Smooth muscle cell (in vitro differentiated cells): ENCODE results near the gene RABGAP1L. TPM values are rescaled to one million over a fixed set of nuclear protein-coding genes. Genes with fewer than 3 reads are reported as not detected.

ENCODE experiments used
- DNase-seq: peaks from one replicate; lab custom pipeline; 2025; ENCODE audit not compliant: unreplicated experiment; lab: John Stamatoyannopoulos, UW
- H2AFZ ChIP-seq: fragments of 200-600 bp; sonication (generic); 2 replicates; pipeline ENCODE4 v1.6.0; 2016; ENCODE audit warnings: antibody characterized with exemption, low read depth, mild to moderate bottlenecking
- H3F3A ChIP-seq: fragments of 200-600 bp; sonication (generic); 2 replicates; pipeline ENCODE4 v1.6.0; 2017; ENCODE audit warnings: antibody characterized with exemption, low read depth
- H3K27ac ChIP-seq: fragments of 200-600 bp; sonication (generic); 2 replicates; pipeline ENCODE4 v1.5.1; 2016; ENCODE audit warnings: low read depth, mild to moderate bottlenecking
- H3K27me3 ChIP-seq: fragments of 200-600 bp; sonication (generic); 2 replicates; pipeline ENCODE4 v1.6.1; 2016; ENCODE audit warnings: low read depth, mild to moderate bottlenecking
- H3K36me3 ChIP-seq: fragments of 200-600 bp; sonication (generic); 2 replicates; pipeline ENCODE4 v1.5.1; 2016; ENCODE audit warnings: low read depth
- H3K4me1 ChIP-seq: fragments of 200-600 bp; sonication (generic); 2 replicates; pipeline ENCODE4 v1.5.1; 2016; ENCODE audit warnings: low read depth
- H3K4me2 ChIP-seq: fragments of 200-600 bp; sonication (generic); 2 replicates; pipeline ENCODE4 v1.6.0; 2016; ENCODE audit warnings: mild to moderate bottlenecking
- H3K4me3 ChIP-seq: fragments of 200-600 bp; sonication (generic); 2 replicates; pipeline ENCODE4 v1.5.1; 2016; ENCODE audit warnings: mild to moderate bottlenecking
- H3K79me2 ChIP-seq: fragments of 200-600 bp; sonication (generic); 2 replicates; pipeline ENCODE4 v1.6.0; 2016; ENCODE audit warnings: low read depth, mild to moderate bottlenecking
- H3K9ac ChIP-seq: fragments of 200-600 bp; sonication (generic); 2 replicates; pipeline ENCODE4 v1.6.0; 2016; ENCODE audit warnings: low read depth
- H3K9me3 ChIP-seq: fragments of 200-600 bp; sonication (generic); replicated peaks from 2 replicates; pipeline ENCODE4 v1.5.1; 2016; ENCODE audit warnings: low read depth
- H4K20me1 ChIP-seq: fragments of 200-600 bp; sonication (generic); 2 replicates; pipeline ENCODE4 v1.6.0; 2016; ENCODE audit warnings: low read depth
- CTCF ChIP-seq: fragments of 200-600 bp; sonication (generic); IDR thresholded peaks from 2 replicates; pipeline ENCODE4 v1.5.1; 2017; ENCODE audit warnings: borderline replicate concordance, mild to moderate bottlenecking, antibody characterized with exemption; ENCODE audit not compliant: insufficient read depth, poor library complexity, severe bottlenecking
- WGBS: methylation state at CpG from one replicate; pipeline ENCODE4 v1.1.7; 2016; ENCODE audit warnings: low lambda C conversion rate; 5-methylcytosine and 5-hydroxymethylcytosine counted together
- polyA plus RNA-seq: library from polyadenylated mRNA; unstranded; fragments of >200 nt; fragmentation: Nextera tagmentation; extraction: Ambion mirVana; gene quantifications from 2 replicates; pipeline ENCODE4 v1.2.1, GENCODE V29; 2016
- total RNA-seq: library from RNA; depleted of rRNA; stranded (reverse); fragments of >200 nt; gene quantifications from 2 replicates; pipeline ENCODE4 v1.2.3, GENCODE V29; 2014

RABGAP1L gene
- total and polyA plus RNA-seq, 2 experiments from 2014 or later, result 4.8 to 24.7 TPM

GRCh38 chr1:174914991-174915390 lies 755.7 kb downstream of the RABGAP1L start:
- H3K4me1 ChIP-seq, result no peaks in the 10 kb centered on the region
- H3K4me2 ChIP-seq, result no peak overlapping the region
- H3F3A ChIP-seq, result no peaks in the 10 kb centered on the region
- no peak for TF ChIP-seq CTCF
- no peaks in the 10 kb centered on the region for H3K36me3 ChIP-seq
- no peak overlapping the region for H3K9ac ChIP-seq
- no peak overlapping the region for H2AFZ ChIP-seq
- no peak overlapping the region for H3K4me3 ChIP-seq
- H3K27ac ChIP-seq, result no peak overlapping the region
- DNase-seq, result no peak
- H3K27me3 ChIP-seq, result no peaks in the 10 kb centered on the region
- H3K9me3 ChIP-seq, result no peaks in the 10 kb centered on the region
- WGBS, result 38% methylated on average over 1 of the region's 1 CpG
- no peaks in the 10 kb centered on the region for H4K20me1 ChIP-seq
- no peaks in the 10 kb centered on the region for H3K79me2 ChIP-seq

- DNase-seq, result no peak
- no peak overlapping the region for H2AFZ ChIP-seq
- H3K27ac ChIP-seq, result no peak overlapping the region
- H3K9me3 ChIP-seq, result no peaks in the 10 kb centered on the region
- H3K79me2 ChIP-seq, result no peaks in the 10 kb centered on the region
- no peaks in the 10 kb centered on the region for H3F3A ChIP-seq
- no peak overlapping the region for H3K4me3 ChIP-seq
- no peaks in the 10 kb centered on the region for H4K20me1 ChIP-seq
- no peaks in the 10 kb centered on the region for H3K27me3 ChIP-seq
- no peaks in the 10 kb centered on the region for H3K4me1 ChIP-seq
- H3K9ac ChIP-seq, result no peak overlapping the region
- H3K4me2 ChIP-seq, result no peak overlapping the region
- WGBS, result 94% methylated on average over 3 of the region's 3 CpGs
- TF ChIP-seq CTCF, result no peak
- H3K36me3 ChIP-seq, result no peaks in the 10 kb centered on the region
Measured at GRCh38 chr1:174916846-174917245, 757.5 kb downstream of the RABGAP1L start.

GRCh38 chr1:174920093-174920492 lies 760.8 kb downstream of the RABGAP1L start:
- Histone ChIP-seq H2AFZ (no peak overlapping the region), H3F3A (no peaks in the 10 kb centered on the region), H3K4me2 (no peak overlapping the region), H3K9ac (no peak overlapping the region), H3K36me3 (no peaks in the 10 kb centered on the region), H4K20me1 (no peaks in the 10 kb centered on the region), H3K4me1 (no peaks in the 10 kb centered on the region), H3K79me2 (no peaks in the 10 kb centered on the region), H3K9me3 (no peaks in the 10 kb centered on the region), H3K4me3 (no peak overlapping the region), H3K27me3 (no peaks in the 10 kb centered on the region), H3K27ac (no peak overlapping the region)
- 96% methylated on average over 1 of the region's 1 CpG for WGBS
- no peak for DNase-seq
- no peak for TF ChIP-seq CTCF

GRCh38 chr1:174922121-174922520 lies 762.8 kb downstream of the RABGAP1L start:
- Histone ChIP-seq H3K79me2 (no peaks in the 10 kb centered on the region), H3K4me3 (no peak overlapping the region), H3F3A (no peaks in the 10 kb centered on the region), H3K4me2 (no peak overlapping the region), H2AFZ (no peak overlapping the region), H3K9ac (no peak overlapping the region), H3K27me3 (no peaks in the 10 kb centered on the region), H4K20me1 (no peaks in the 10 kb centered on the region), H3K27ac (no peak overlapping the region), H3K9me3 (no peaks in the 10 kb centered on the region), H3K36me3 (no peaks in the 10 kb centered on the region), H3K4me1 (no peaks in the 10 kb centered on the region)
- DNase-seq, result no peak
- TF ChIP-seq CTCF, result no peak
- 98% methylated on average over 5 of the region's 5 CpGs for WGBS
